ENCODE results near the gene DHX34. TPM values are rescaled to one million over a fixed set of nuclear protein-coding genes. Genes with fewer than 3 reads are reported as not detected.
A peak's percentile ranks its signal among the peaks of the same experiment; 100 is the strongest.

The DHX34 gene
- total and polyA plus RNA-seq, 8 donors: 6.9 to 28.6 (median 10.5) TPM

- Histone ChIP-seq H3K36me3 (peaks cover 0 to 12% (median 0%) of the 10 kb centered on the region in 4 donors), H3K9me3 (peaks cover 0 to 6% (median 0%) of the 10 kb centered on the region in 4 donors), H3K4me1 (no peaks in the 10 kb centered on the region), H3K27me3 (peaks cover 0 to 61% (median 0%) of the 10 kb centered on the region in 3 donors), H3K4me3 (no peak overlapping the region), H3K27ac (peak overlapping the region in 1 of 5 donors; percentile 20)
- no peak for TF ChIP-seq EP300 (IDR thresholded peaks at IDR 0.05)
- TF ChIP-seq POLR2AphosphoS5 (IDR thresholded peaks at IDR 0.05): no peak
- no peak for DNase-seq
- intact Hi-C loops (cut with DNase I; ENCODE audit: low total_unique reads): loop anchor here (10.0 kb wide), 1 partner anchor 83 kb away; no protein-coding TSS in a partner anchor
- 74 to 91% (median 79%) methylated on average over 1 of the region's 1 CpG for WGBS, 5 donors
Measured at GRCh38 chr19:47321630-47322029, 27.5 kb upstream of the DHX34 start.

- peaks cover 0 to 57% (median 0%) of the 10 kb centered on the region in 3 donors for H3K27me3 ChIP-seq
- H3K4me1 ChIP-seq: no peaks in the 10 kb centered on the region
- no peak for DNase-seq
- H3K36me3 ChIP-seq: peaks cover 0 to 12% (median 0%) of the 10 kb centered on the region in 4 donors
- intact Hi-C loops (cut with DNase I; ENCODE audit: low total_unique reads): loop anchor here (10.0 kb wide), 1 partner anchor 83 kb away; no protein-coding TSS in a partner anchor
- TF ChIP-seq POLR2AphosphoS5 (IDR thresholded peaks at IDR 0.05) (no peak), CTCF (IDR thresholded peaks at IDR 0.05) (no peak), EP300 (IDR thresholded peaks at IDR 0.05) (no peak), POLR2A (IDR thresholded peaks at IDR 0.05) (no peak)
- 59 to 82% (median 72%) methylated on average over 2 of the region's 2 CpGs for WGBS, 5 donors
- no peak overlapping the region for H3K4me3 ChIP-seq
- H3K27ac ChIP-seq: peak overlapping the region in 1 of 5 donors; percentile 20
- peaks cover 0 to 6% (median 0%) of the 10 kb centered on the region in 4 donors for H3K9me3 ChIP-seq
Measured at GRCh38 chr19:47322058-47322457, 27.1 kb upstream of the DHX34 start.

GRCh38 chr19:47323409-47323808 is 25.7 kb upstream of the DHX34 start:
- H3K27me3 ChIP-seq: peaks cover 0 to 47% (median 0%) of the 10 kb centered on the region in 3 donors
- DNase-seq: no peak
- peak overlapping the region in 2 of 5 donors; percentile 50 to 65 for H3K27ac ChIP-seq
- H3K4me3 ChIP-seq: no peak overlapping the region
- H3K9me3 ChIP-seq: peaks cover 0 to 6% (median 0%) of the 10 kb centered on the region in 4 donors
- intact Hi-C loops (cut with DNase I; ENCODE audit: low total_unique reads): loop anchor here (10.0 kb wide), 1 partner anchor 81 kb away; no protein-coding TSS in a partner anchor
- WGBS, 5 donors: 73 to 79% (median 74%) methylated on average over 8 of the region's 8 CpGs
- H3K4me1 ChIP-seq: no peaks in the 10 kb centered on the region
- TF ChIP-seq POLR2AphosphoS5 (IDR thresholded peaks at IDR 0.05) (no peak), EP300 (IDR thresholded peaks at IDR 0.05) (no peak), POLR2A (IDR thresholded peaks at IDR 0.05) (no peak), CTCF (IDR thresholded peaks at IDR 0.05) (no peak)
- H3K36me3 ChIP-seq: peaks cover 0 to 12% (median 0%) of the 10 kb centered on the region in 4 donors

- TF ChIP-seq POLR2A (IDR thresholded peaks at IDR 0.05) (no peak), POLR2AphosphoS5 (IDR thresholded peaks at IDR 0.05) (no peak), EP300 (IDR thresholded peaks at IDR 0.05) (no peak), CTCF (IDR thresholded peaks at IDR 0.05) (no peak)
- 80 to 84% (median 84%) methylated on average over 12 of the region's 12 CpGs for WGBS, 5 donors
- Histone ChIP-seq H3K4me1 (no peaks in the 10 kb centered on the region), H3K4me3 (no peak overlapping the region), H3K36me3 (peaks cover 0 to 12% (median 0%) of the 10 kb centered on the region in 4 donors), H3K27ac (peak overlapping the region in 3 of 5 donors; percentile 29 to 65 (median 50)), H3K27me3 (peaks cover 0 to 47% (median 0%) of the 10 kb centered on the region in 3 donors), H3K9me3 (peaks cover 0 to 6% (median 0%) of the 10 kb centered on the region in 4 donors)
- DNase-seq: no peak
- intact Hi-C loops (cut with DNase I; ENCODE audit: low total_unique reads): loop anchor here (10.0 kb wide), 1 partner anchor 81 kb away; no protein-coding TSS in a partner anchor
Measured at GRCh38 chr19:47323872-47324271, 25.2 kb upstream of the DHX34 start.

GRCh38 chr19:47324502-47324901 is 24.6 kb upstream of the DHX34 start:
- peak overlapping the region in 3 of 5 donors; percentile 29 to 65 (median 50) for H3K27ac ChIP-seq
- peaks cover 0 to 6% (median 0%) of the 10 kb centered on the region in 4 donors for H3K9me3 ChIP-seq
- peaks cover 0 to 48% (median 0%) of the 10 kb centered on the region in 3 donors for H3K27me3 ChIP-seq
- peaks cover 0 to 12% (median 0%) of the 10 kb centered on the region in 4 donors for H3K36me3 ChIP-seq
- intact Hi-C loops (cut with DNase I; ENCODE audit: low total_unique reads): loop anchor here (10.0 kb wide), 1 partner anchor 80 kb away; no protein-coding TSS in a partner anchor
- WGBS, 5 donors: 48 to 56% (median 53%) methylated on average over 9 of the region's 9 CpGs
- H3K4me1 ChIP-seq: no peaks in the 10 kb centered on the region
- no peak overlapping the region for H3K4me3 ChIP-seq
- peak in 1 of 2 donors; percentile 26 for DNase-seq
- TF ChIP-seq POLR2A (IDR thresholded peaks at IDR 0.05): no peak
- TF ChIP-seq POLR2AphosphoS5 (IDR thresholded peaks at IDR 0.05): peak in 2 of 3 donors; percentile 21 to 26
